Hematopoietic multipotent progenitor cell treated with erythropoietin and hydrocortisone succinate and interleukin-3 and kit ligand, for 17 days (in vitro differentiated cells): ENCODE measurements around the gene FRMPD4.
"Not testable (repeated sequence)": the region's sequence is repeated elsewhere in the genome, so short reads cannot be mapped to it uniquely, and the experiment has no call there.

Experiments
- DNase-seq: peaks from one replicate; pipeline ENCODE4 v3.0.0-alpha.2; 2015; ENCODE audit warnings: low spot score

The FRMPD4 gene

DNA sequence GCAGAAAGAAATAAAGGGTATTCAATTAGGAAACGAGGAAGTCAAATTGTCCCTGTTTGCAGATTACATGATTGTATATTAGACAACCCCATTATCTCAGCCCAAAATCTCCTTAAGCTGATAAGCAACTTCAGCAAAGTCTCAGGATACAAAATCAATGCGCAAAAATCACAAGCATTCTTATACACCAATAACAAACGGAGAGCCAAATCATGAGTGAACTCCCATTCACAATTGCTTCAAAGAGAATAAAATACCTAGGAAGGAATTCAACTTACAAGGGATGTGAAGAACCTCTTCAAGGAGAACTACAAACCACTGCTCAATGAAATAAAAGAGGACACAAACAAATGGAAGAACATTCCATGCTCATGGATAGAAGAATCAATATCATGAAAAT lies 404.0 kb downstream of the FRMPD4 start:
- DNase-seq, result not testable (repeated sequence)

DNA sequence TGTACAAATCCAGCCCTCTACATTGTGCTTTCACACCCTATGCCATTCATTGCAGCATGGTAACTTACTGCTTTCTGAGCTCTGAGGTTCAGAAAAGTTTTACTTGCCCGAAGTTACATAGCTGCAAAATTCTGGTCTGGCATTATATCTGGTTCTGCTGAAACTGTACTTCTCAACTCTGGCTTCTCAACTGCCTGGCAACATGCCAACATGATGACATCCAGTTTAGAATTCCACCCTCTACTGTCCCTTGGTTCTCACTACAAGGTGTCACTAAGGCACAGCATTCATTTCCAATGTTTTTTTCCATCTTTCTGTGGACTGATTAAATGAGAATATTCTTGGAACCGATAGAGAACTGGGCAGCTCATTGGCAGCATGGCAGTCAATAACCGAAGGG lies 410.1 kb downstream of the FRMPD4 start:
- DNase-seq, result no peak

DNA sequence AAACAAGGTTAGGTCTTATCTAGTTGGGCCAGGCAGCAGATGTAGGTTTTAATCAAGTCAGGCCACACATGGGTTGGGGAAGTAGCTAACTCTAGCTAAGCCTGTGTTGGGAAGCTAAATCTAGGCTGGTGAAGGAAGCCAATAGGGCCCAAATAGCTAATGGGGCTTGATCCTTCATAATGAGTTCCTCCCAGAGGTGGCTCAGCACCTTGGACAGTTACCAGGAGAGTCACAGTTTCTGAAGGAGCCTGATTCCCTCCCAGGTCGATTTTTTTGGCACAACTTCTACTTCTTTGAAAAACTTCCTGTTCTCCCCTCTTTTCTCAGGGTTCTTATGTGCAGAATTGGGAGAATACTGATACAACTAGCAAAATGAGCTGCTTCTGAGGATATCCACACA lies 410.5 kb downstream of the FRMPD4 start:
- DNase-seq, result no peak

DNA sequence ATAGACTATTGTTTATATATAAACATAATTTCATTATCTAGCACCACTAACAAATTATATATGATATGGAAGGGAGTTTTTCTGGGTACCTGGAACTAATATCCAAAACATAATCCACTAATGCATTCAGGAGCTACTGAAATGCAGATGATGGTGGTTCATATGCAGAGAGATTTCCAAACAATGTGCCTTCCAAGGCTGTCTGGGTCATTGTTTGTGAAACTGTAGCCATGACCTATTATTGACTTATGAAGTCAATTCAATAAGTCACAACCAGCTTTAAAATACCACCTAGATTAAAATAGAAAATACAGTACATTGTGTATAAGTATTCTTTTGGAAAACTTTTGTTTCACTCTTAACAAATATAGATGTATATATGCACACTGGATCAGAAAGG lies 415.9 kb downstream of the FRMPD4 start:
- no peak for DNase-seq

GRCh38 chrX:12563121-12563520 lies 424.8 kb downstream of the FRMPD4 start:
- no peak for DNase-seq

GRCh38 chrX:12564221-12564620 lies 425.9 kb downstream of the FRMPD4 start:
- no peak for DNase-seq

- no peak for DNase-seq
These were observed 429.6 kb downstream of the FRMPD4 start for GRCh38 chrX:12567857-12568256.

- no peak for DNase-seq
These were observed 432.7 kb downstream of the FRMPD4 start for GRCh38 chrX:12570859-12571501.

- DNase-seq, result no peak
These were observed 441.0 kb downstream of the FRMPD4 start for GRCh38 chrX:12579311-12579710.

DNA sequence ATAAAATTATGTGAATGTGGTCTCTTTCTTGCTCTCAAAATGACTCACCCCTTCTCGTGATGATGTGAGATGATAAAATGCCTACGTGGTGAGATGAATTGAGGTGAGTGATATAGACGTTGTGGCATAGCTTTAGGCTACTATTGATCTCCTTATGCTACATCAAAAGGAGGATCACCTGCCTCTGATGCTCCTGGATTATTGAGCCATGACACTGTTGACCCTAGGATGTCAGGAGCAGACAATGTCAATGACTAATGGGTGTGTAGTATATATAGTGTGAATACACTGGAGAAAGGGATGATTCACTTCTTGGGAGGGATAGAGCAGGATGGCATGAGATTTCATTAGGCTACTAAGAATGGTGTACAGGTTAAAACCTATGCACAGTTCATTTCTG lies 442.3 kb downstream of the FRMPD4 start:
- DNase-seq, result no peak

GRCh38 chrX:12581546-12581945 lies 443.3 kb downstream of the FRMPD4 start:
- no peak for DNase-seq

DNA sequence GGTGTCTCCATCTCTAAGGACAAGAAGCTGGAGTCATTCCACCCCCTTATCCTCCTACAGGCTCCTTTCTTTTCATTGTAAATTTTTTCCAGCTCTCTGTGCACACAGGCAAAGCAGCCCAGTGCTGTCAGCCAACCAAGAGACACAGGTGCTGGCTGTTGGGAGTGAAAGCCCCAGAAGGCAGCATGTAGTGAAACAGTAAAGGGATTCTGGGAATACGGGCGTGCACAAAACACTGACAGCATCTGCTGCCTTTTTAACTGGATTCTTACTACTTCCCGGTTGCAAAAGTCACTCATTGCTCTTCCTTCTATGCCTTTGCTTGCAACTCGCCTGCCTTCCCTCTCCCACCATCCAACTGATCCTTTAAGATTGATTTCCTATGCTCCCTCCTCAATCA lies 444.4 kb downstream of the FRMPD4 start:
- no peak for DNase-seq

DNA sequence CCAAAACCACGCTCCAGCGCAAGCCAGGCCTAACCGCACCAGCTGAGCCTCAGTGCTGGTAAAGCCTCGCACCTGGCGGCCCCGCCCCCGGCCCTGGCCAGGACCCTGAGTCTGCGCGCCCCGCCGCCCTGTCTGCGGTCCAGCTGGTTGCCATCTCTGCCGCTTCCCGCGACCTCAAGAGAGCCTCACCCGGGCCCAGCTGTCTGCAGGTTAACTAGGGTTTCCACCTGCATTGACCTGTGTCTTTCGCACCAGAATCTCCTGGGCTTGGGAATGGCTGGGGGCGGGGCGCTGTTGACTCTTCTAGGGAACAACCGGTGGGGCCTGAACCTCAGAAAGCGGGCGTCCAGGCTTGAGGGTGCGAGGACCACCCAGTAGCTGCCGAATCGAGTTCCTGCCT lies 445.3 kb downstream of the FRMPD4 start:
- no peak for DNase-seq

DNA sequence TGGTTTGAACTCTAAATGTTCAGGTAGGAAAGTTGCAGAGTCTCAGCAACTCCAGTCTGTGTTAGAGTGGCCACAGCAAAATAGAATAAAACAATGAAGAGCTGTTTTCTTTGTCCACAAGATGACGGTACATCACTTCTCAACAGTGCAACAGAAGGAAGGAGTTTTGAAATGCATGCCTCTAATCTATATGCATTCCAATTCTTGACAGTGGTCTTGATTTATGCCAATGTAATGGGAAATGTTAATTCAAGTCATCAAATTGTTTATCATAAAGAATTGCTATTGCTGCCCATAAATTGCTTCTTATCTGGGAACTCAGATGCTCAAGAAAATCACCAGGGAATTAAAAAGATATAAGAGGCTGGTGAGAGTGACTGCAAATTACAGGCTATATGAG lies 457.4 kb downstream of the FRMPD4 start:
- no peak for DNase-seq

- no peak for DNase-seq
These were observed 471.8 kb downstream of the FRMPD4 start for GRCh38 chrX:12610079-12610478.

DNA sequence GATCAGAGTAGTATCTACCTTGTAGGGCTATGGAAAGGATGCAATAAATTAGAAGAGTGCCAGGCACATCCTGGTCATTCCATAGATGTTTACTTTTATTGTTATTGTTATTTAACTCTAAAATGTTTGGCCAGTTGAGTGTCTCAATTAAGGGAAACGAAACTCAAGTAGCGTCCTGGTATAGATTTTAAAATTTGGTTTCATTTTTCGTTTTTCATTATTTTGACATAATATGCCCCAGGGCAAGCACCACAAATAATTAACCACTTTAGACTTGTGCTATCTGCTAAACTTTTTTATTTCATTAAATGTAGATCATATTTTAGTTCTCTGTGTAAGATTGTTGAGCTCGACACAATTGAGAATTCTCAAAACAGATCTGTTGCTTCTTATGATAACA lies 473.2 kb downstream of the FRMPD4 start:
- no peak for DNase-seq

GRCh38 chrX:12614266-12614665 lies 476.0 kb downstream of the FRMPD4 start:
- no peak for DNase-seq

GRCh38 chrX:12615061-12615460 lies 476.8 kb downstream of the FRMPD4 start:
- DNase-seq, result no peak

- no peak for DNase-seq
These were observed 479.0 kb downstream of the FRMPD4 start for GRCh38 chrX:12617241-12617640.

DNA sequence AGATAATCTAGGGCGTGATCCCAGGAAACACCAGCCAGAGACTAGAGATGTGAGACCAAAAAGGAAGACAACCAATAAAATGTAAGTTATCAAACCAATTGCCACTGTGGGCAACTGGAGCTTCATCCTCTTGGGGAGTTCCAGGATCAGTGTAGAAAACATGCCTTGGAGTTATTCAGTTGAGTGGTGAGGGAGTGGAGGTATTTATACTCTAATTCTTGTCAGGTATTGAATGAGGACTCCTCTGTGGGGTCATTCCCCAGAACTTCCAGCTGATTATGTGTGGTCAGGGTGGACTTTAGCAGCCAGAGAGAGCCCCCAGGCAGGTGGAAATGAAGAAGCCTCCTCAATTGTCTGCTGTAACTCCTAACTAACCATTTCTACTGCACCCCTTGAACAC lies 509.0 kb downstream of the FRMPD4 start:
- DNase-seq, result no peak

- DNase-seq, result no peak
These were observed 510.7 kb downstream of the FRMPD4 start for GRCh38 chrX:12648995-12649394.

DNA sequence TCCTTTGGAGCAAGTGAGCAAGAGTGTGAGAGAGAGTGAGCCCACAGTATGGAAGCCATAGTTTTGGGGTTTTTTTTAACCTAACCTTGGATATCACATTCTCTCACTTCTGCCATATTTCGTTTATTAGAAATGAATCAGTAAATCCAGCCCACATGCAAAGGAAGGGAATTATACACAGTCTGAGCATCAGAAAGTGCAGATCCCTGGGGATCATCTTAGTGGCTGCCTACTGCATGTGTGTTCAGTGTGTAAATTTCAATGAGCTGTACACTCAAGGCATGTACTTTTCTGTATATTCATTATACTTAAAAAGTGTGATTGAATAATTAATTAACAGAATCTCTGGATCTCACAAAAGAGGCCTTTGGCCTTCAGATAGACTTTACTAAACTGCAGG lies 519.2 kb downstream of the FRMPD4 start:
- no peak for DNase-seq

DNA sequence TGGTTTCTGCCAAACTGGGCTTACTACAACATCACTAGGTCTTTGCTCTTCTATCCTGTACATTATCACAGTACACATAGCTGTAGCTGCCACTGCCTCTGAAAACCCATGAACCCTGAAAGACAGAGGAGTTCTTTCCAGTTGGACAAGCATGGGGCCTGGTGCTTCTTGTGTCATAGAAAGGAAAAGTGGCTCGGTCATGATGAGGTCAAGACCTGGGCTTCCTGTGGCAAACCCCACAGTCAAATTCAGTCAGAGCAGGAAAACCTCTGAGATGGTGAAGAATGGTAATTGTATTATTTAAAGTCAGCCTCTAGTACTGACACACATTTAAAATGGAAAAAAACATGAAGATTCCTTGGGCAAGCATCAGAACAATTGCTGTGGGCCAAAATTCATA lies 519.6 kb downstream of the FRMPD4 start:
- DNase-seq, result no peak

DNA sequence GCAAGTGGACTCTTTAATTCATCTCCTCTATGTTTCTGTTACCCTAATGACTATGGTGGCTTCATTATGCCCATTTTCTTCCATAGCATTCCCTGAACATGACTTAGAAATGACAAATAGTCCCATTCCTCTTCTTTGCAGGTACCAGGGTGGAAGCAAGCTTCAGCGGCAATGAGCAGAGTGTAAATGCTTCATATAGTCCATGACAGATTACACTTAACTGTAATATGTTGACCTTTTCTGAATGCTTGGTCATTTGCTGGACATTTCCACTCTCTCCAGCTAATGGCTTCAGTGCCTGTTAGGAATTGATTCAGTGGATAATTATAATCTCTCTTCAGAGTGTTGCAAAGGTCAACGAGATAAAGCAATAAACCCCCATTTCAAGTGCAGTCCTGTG lies 523.2 kb downstream of the FRMPD4 start:
- DNase-seq, result no peak
